Effector memory CD4-positive, alpha-beta T cell (primary cell): ENCODE results near the gene SS18.

Experiments
- DNase-seq, 3 donors: peaks; one replicate each; pipeline ENCODE4 v3.0.0-alpha.2; 2020
- H3K27ac ChIP-seq: 2 replicates; pipeline ENCODE4 v1.7.0; 2013; ENCODE audit warnings: mild to moderate bottlenecking, low read length, moderate library complexity; ENCODE audit not compliant: insufficient read depth, poor library complexity, severe bottlenecking
- H3K27me3 ChIP-seq: replicated peaks from 2 replicates; pipeline ENCODE4 v1.7.0; 2013; ENCODE audit warnings: mild to moderate bottlenecking, low read length; ENCODE audit not compliant: insufficient read depth, control insufficient read depth, poor library complexity, severe bottlenecking
- H3K36me3 ChIP-seq: 2 replicates; pipeline ENCODE4 v1.7.0; 2013; ENCODE audit warnings: mild to moderate bottlenecking, low read length, moderate library complexity; ENCODE audit not compliant: control insufficient read depth, insufficient read depth
- H3K4me1 ChIP-seq: 2 replicates; pipeline ENCODE4 v1.7.0; 2013; ENCODE audit warnings: low read length, mild to moderate bottlenecking; ENCODE audit not compliant: control insufficient read depth, insufficient read depth, poor library complexity, severe bottlenecking
- H3K4me3 ChIP-seq: 2 replicates; pipeline ENCODE4 v1.7.0; 2013; ENCODE audit warnings: low read length, low read depth, mild to moderate bottlenecking; ENCODE audit not compliant: insufficient read depth, poor library complexity, severe bottlenecking
- H3K9me3 ChIP-seq: 2 replicates; pipeline ENCODE4 v1.7.0; 2013; ENCODE audit warnings: mild to moderate bottlenecking, low read length, moderate library complexity; ENCODE audit not compliant: control insufficient read depth

SS18 gene

DNA sequence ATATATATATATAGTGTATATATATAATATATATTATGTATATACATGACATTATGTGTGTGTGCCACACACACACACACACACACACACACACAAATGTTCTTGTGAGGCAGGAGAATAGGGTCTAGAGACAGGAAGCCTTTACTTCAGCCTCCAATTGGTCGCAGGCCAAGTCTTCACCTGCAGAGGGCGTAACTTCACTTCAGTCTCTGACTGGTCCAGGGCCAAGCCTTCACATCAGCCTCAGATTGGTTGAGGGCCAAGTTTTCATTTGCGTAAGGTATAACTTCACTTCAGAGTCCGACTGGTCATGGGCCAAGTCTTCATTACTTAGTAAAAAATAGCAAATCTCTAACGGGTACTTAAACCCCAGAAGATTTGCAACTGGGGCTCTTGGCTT, 13.2 kb upstream of the SS18 start:
- H3K27me3 ChIP-seq = no peaks in the 10 kb centered on the region
- H3K4me1 ChIP-seq = no peaks in the 10 kb centered on the region
- peak in 1 of 3 donors; percentile 10 for DNase-seq
- no peaks in the 10 kb centered on the region for H3K36me3 ChIP-seq
- no peak overlapping the region for H3K4me3 ChIP-seq
- no peak overlapping the region for H3K27ac ChIP-seq
- H3K9me3 ChIP-seq = no peaks in the 10 kb centered on the region

DNA sequence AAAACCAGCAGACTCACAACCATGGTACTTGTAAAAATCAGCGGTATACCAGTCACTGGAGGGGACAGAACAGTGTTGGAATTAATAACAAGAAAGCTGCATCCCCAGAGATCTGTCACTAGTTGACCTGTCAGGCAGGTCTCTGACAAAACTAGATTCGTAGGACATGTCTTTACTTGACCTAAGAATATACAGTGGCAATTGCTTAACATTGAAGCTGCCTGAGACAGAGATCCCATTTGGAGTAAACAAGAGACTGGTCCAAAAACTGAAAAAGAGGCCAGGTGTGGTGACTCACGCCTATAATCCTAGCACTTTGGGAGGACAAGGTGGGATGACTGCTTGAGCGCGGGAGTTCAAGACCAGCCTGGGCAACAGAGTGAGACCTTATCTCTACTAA, 7.2 kb upstream of the SS18 start:
- Histone ChIP-seq H3K9me3 (no peaks in the 10 kb centered on the region), H3K27me3 (no peaks in the 10 kb centered on the region), H3K36me3 (no peaks in the 10 kb centered on the region), H3K4me3 (no peak overlapping the region), H3K27ac (no peak overlapping the region), H3K4me1 (no peaks in the 10 kb centered on the region)
- DNase-seq = no peak

DNA sequence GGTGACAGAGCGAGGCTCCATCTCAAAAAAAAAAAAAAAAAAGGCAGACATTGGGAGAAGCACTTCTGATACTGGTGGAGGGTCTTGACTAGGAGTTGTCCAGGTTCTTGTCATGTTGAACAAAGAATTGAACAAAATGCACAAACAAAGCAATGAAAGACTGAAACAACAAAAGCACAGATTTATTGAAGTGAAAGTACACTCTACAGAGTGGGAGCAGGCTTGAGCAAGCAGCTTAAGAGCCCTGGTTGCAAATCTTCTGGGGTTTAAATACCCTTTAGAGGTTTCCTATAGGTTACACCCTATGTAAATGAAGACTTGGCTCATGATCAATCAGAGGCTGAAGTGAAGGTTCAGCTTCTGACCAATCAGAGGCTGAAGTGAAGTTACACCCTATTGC, 6.4 kb upstream of the SS18 start:
- no peaks in the 10 kb centered on the region for H3K36me3 ChIP-seq
- no peaks in the 10 kb centered on the region for H3K27me3 ChIP-seq
- no peak for DNase-seq
- H3K4me1 ChIP-seq = no peaks in the 10 kb centered on the region
- H3K9me3 ChIP-seq = no peaks in the 10 kb centered on the region
- H3K27ac ChIP-seq = no peak overlapping the region
- H3K4me3 ChIP-seq = no peak overlapping the region

DNA sequence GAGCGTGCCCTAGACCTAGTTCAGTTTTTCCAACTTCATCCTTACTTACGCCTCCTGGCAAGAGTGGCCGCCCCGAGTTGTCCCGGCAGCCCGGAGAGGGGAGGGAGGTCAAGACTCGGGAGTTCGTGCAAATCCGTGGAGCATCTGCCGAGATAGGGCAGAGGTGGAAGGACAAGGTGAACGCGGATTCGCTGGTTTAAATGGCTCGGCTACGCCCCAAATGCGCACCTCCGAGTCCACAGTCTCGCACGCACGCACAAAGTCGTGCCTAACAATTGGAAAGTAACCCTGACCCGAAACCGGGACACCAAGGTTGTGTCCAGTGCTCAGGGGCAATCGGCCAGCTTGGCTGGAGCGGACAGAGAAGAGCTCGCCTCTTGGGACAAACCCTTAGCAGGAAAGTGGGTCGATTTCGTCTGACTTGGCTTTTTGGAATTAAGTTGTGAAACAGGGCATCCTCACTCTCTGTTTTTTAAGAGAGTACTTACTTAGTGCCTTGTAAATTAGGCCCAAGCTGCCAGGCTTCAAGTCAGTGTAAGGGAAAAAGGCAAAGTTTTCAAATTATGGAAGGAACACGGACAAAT, 726 bp upstream of the SS18 start:
- H3K27ac ChIP-seq = peak overlapping the region; percentile 94
- DNase-seq = no peak
- H3K4me3 ChIP-seq = peak overlapping the region; percentile 75
- peaks cover 11% of the 10 kb centered on the region for H3K36me3 ChIP-seq
- no peaks in the 10 kb centered on the region for H3K9me3 ChIP-seq
- no peaks in the 10 kb centered on the region for H3K27me3 ChIP-seq
- peaks cover 6% of the 10 kb centered on the region for H3K4me1 ChIP-seq

DNA sequence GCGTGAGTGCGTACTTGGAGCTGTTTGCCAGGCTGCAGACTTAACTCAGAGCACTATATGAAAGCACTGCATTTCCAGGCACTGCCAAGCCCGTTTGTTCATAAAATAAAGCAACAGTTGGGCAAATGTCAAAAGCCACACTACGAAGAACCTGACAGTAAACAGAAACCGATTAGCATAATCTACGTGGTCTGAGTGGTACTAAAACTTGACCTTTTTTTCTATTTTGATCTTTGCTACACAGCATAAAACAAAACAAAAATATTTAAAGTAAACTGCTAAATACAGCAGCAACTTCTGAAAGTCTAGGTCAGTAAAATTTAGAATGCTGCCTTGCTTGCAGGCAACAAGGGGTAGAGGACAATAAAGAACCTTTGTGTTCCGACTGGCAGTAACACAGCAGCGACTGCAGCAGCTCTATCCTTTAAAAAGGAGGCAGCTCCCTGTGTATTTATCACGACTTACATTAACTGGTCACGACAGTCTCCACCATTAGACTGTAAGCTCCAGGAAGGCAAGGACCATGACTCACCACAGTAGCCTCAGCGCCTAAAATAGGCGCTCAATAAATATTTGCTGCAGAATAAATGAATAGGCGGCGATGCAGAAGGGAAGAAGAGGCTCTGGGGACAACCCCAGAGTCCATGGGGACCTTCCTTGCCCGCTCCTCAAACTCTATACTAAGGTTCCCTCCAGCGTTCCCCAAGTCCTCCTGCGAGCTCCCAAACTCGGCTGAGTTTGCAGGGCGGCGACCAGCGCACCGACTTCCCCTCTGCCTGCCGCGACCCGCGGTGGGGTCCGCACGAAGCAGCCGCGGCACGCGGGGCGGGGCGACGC, 902 bp downstream of the SS18 start:
- no peak for DNase-seq
- Histone ChIP-seq H3K36me3 (peaks cover 16% of the 10 kb centered on the region), H3K27me3 (no peaks in the 10 kb centered on the region), H3K9me3 (no peaks in the 10 kb centered on the region), H3K4me1 (peaks cover 6% of the 10 kb centered on the region), H3K27ac (peak overlapping the region; percentile 94), H3K4me3 (peak overlapping the region; percentile 75)

DNA sequence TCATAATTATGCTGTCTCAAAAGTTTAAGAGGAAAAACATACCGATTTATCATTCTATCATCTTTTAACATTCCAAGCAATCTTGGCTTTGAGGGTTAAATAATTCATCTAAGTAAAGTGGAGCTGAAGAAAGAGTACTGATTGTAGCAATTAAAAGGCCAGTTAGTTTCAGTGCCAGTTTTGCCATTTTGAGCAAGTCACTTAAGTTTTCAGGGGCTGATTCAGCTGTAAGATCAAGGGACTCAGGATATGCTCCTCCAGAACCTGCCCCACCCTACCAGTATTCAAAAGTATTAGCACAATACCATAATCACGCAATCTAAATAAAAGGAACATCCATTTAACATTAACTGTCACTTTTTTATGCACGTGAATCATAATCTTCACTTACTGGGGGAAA, 1.9 kb downstream of the SS18 start:
- Histone ChIP-seq H3K4me1 (peaks cover 6% of the 10 kb centered on the region), H3K27ac (no peak overlapping the region), H3K9me3 (no peaks in the 10 kb centered on the region), H3K36me3 (peaks cover 16% of the 10 kb centered on the region), H3K27me3 (no peaks in the 10 kb centered on the region), H3K4me3 (peak overlapping the region; percentile 75)
- DNase-seq = no peak

DNA sequence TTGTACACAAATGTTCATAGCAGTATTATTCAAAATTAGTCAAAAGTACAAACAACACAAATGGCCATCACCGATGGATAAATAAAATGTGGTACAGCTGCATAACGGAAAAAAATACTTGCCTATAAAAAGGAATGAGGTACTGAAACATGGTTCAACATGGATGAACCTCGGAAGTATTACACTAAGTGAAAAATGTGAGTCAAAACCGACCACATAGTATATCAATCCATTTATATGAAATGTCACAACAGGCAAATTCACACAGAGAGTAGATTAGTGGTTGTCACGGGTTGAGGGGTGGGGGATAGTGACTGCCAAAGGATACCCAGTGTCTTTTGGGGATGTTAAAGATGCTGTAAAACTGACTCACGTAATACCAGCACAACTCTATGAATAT, 3.5 kb downstream of the SS18 start:
- DNase-seq = no peak
- Histone ChIP-seq H3K27ac (no peak overlapping the region), H3K4me3 (no peak overlapping the region), H3K9me3 (no peaks in the 10 kb centered on the region), H3K36me3 (peaks cover 21% of the 10 kb centered on the region), H3K27me3 (no peaks in the 10 kb centered on the region), H3K4me1 (peaks cover 6% of the 10 kb centered on the region)

DNA sequence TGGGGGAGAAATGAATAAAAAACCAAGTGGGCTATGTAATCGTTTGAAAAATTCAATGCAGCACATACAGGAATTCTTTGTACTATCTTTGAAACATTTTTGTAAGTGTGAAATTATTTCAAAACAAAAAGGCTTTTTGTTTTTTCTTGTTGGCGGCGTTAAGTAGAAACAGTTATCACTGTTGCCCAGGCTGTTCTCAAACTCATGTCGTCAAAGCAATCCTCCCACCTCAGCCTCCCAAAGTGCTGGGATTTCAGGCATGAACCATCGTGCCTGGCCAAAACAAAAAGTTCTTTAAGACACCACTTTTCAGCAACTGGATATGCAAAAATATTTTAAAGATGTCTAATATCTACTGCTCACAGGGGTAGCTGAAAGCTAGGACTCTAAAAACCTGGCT, 5.4 kb downstream of the SS18 start:
- Histone ChIP-seq H3K27ac (no peak overlapping the region), H3K4me3 (no peak overlapping the region), H3K9me3 (no peaks in the 10 kb centered on the region), H3K27me3 (no peaks in the 10 kb centered on the region), H3K36me3 (peaks cover 21% of the 10 kb centered on the region), H3K4me1 (peaks cover 6% of the 10 kb centered on the region)
- no peak for DNase-seq

DNA sequence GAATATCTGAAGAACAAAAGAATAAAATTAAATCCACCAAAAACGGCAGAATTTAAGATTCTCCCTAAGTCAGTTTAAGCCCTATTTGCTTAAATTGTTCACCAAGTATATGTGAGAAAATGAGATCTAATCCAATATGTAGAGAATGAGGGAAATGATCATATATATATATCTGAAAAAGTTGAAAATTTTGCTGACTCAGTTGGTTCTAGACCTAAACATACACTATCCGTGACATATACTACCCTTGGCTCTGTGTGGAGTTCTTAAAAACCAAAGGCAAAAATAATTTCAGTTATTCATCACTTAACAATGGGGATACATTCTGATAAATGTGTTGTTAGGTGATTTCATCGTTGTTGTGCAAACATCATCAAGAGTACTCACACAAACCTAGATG, 7.3 kb downstream of the SS18 start:
- Histone ChIP-seq H3K4me1 (peaks cover under 1% of the 10 kb centered on the region), H3K9me3 (no peaks in the 10 kb centered on the region), H3K27ac (no peak overlapping the region), H3K4me3 (no peak overlapping the region), H3K36me3 (peaks cover 21% of the 10 kb centered on the region), H3K27me3 (no peaks in the 10 kb centered on the region)
- no peak for DNase-seq

DNA sequence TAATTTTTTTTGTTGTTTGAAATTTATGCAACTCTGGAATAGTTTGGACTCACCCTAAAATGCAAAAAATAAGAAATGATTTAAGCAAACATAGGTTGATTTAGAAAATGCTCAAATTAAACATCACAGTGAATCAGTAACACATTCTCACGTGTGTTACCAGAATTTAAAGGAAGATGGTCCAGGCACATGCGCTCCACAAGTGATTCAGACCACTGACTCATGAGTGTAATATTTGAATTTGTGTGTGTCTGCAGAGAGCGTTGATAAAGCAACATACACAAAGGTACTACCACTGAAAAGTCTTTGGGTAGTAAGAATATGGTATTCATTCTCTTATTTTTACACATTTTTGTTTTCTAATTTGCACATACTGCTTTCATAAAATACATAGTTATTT, 7.9 kb downstream of the SS18 start:
- no peak for DNase-seq
- peaks cover 22% of the 10 kb centered on the region for H3K36me3 ChIP-seq
- no peak overlapping the region for H3K4me3 ChIP-seq
- H3K27me3 ChIP-seq = no peaks in the 10 kb centered on the region
- H3K9me3 ChIP-seq = no peaks in the 10 kb centered on the region
- no peaks in the 10 kb centered on the region for H3K4me1 ChIP-seq
- H3K27ac ChIP-seq = no peak overlapping the region
